Measurements from ENCODE around the gene GNA12. TPM values are rescaled to one million over a fixed set of nuclear protein-coding genes. Genes with fewer than 3 reads are reported as not detected.

The GNA12 gene
- total RNA-seq, 1 experiment from 2014 or later = 36.2 TPM

DNA sequence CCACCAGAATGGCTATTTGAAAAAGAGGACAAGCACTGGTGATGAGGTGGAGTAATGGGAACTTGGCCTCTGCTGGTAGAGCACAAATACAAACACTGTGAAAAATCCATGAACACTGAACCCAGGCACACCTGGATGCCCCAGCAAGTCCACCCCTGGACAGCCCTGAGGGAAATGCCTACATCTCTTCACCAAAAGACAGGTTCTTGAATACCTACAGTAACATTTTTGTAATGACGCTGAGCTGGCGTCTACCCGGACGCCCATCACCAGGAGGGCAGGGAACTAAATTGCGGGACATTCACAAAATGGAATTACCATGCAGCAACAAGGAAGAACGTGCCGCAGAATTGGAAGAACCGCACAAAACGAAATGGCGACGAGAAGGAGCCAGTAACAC is 70.5 kb downstream of the GNA12 start:
- peaks cover 8% of the 10 kb centered on the region for H3K4me1 Mint-ChIP-seq (ENCODE audit: insufficient read depth, unreplicated experiment)
- POLR2A ChIA-PET = no interaction called here
- no peaks in the 10 kb centered on the region for H3K27me3 Mint-ChIP-seq (ENCODE audit: insufficient read depth, unreplicated experiment)
- H3K36me3 Mint-ChIP-seq (ENCODE audit: insufficient read depth, unreplicated experiment) = peaks cover 15% of the 10 kb centered on the region
- intact Hi-C loops (cut with micrococcal nuclease) = no loop called here
- no peak for DNase-seq (ENCODE audit: unreplicated experiment)
- H3K9me3 Mint-ChIP-seq (ENCODE audit: unreplicated experiment) = no peaks in the 10 kb centered on the region
- H3K27ac Mint-ChIP-seq (ENCODE audit: low read depth, unreplicated experiment) = no peak overlapping the region
- no TSS peak for BruUV-seq (replicated peaks)
- CTCF ChIA-PET = no interaction called here
- TF ChIP-seq CTCF (IDR thresholded peaks at IDR 0.05; ENCODE audit: unreplicated experiment) = no peak
- no peak overlapping the region for H3K4me3 Mint-ChIP-seq (ENCODE audit: unreplicated experiment)

DNA sequence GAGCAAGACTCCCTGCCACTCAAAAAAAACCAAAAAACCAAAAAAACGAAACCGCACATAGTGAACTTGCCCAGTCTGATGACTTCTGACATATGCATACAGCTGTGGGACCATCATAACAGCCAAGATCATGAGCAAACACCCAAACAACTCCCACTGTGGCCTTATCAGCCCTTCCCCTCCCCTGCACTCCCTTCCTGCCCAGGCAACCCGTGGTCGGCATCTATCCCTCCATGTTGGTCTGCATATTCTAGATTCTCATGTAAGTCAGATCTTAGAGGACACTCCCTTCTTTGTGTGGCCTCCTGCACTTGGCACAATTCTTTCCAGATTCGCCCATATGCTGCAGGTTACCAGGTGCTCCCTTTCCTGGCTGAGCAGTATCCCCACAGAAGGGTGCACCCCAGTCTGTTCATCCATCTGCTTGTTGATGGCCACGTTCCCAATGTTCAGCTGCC is 72.8 kb downstream of the GNA12 start:
- CTCF ChIA-PET = no interaction called here
- Mint-ChIP-seq H3K36me3 (ENCODE audit: insufficient read depth, unreplicated experiment) (peaks cover 13% of the 10 kb centered on the region), H3K27ac (ENCODE audit: low read depth, unreplicated experiment) (no peak overlapping the region), H3K27me3 (ENCODE audit: insufficient read depth, unreplicated experiment) (no peaks in the 10 kb centered on the region), H3K4me3 (ENCODE audit: unreplicated experiment) (no peak overlapping the region), H3K4me1 (ENCODE audit: insufficient read depth, unreplicated experiment) (peaks cover 3% of the 10 kb centered on the region), H3K9me3 (ENCODE audit: unreplicated experiment) (no peaks in the 10 kb centered on the region)
- intact Hi-C loops (cut with micrococcal nuclease) = no loop called here
- POLR2A ChIA-PET = no interaction called here
- no peak for TF ChIP-seq CTCF (IDR thresholded peaks at IDR 0.05; ENCODE audit: unreplicated experiment)
- no TSS peak for BruUV-seq (replicated peaks)
- DNase-seq (ENCODE audit: unreplicated experiment) = no peak

- BruUV-seq (replicated peaks) = no TSS peak
- Mint-ChIP-seq H3K4me3 (ENCODE audit: unreplicated experiment) (no peak overlapping the region), H3K36me3 (ENCODE audit: insufficient read depth, unreplicated experiment) (peaks cover 9% of the 10 kb centered on the region), H3K4me1 (ENCODE audit: insufficient read depth, unreplicated experiment) (peaks cover 19% of the 10 kb centered on the region), H3K27me3 (ENCODE audit: insufficient read depth, unreplicated experiment) (no peaks in the 10 kb centered on the region), H3K9me3 (ENCODE audit: unreplicated experiment) (no peaks in the 10 kb centered on the region), H3K27ac (ENCODE audit: low read depth, unreplicated experiment) (no peak overlapping the region)
- intact Hi-C loops (cut with micrococcal nuclease) = no loop called here
- POLR2A ChIA-PET = no interaction called here
- CTCF ChIA-PET = interaction anchor here (0.6 kb wide), 1 partner anchor 100 kb away, joined by 3 read pairs; no protein-coding TSS in a partner anchor
- TF ChIP-seq CTCF (IDR thresholded peaks at IDR 0.05; ENCODE audit: unreplicated experiment) = no peak
- no peak for DNase-seq (ENCODE audit: unreplicated experiment)
These were observed 79.5 kb downstream of the GNA12 start for GRCh38 chr7:2764621-2765020.

GRCh38 chr7:2763597-2763996 is 80.5 kb downstream of the GNA12 start:
- DNase-seq (ENCODE audit: unreplicated experiment) = no peak
- CTCF ChIA-PET = interaction anchor here (0.6 to 1.2 kb wide), 3 partner anchors 54 to 993 kb away, joined by 3 to 4 read pairs (median 3); no protein-coding TSS in a partner anchor
- no TSS peak for BruUV-seq (replicated peaks)
- POLR2A ChIA-PET = interaction anchor here (0.6 to 1.5 kb wide), 4 partner anchors 10 to 58 kb away, joined by 3 to 6 read pairs (median 4); no protein-coding TSS in a partner anchor
- Mint-ChIP-seq H3K9me3 (ENCODE audit: unreplicated experiment) (no peaks in the 10 kb centered on the region), H3K4me1 (ENCODE audit: insufficient read depth, unreplicated experiment) (peaks cover 19% of the 10 kb centered on the region), H3K36me3 (ENCODE audit: insufficient read depth, unreplicated experiment) (peaks cover 9% of the 10 kb centered on the region), H3K4me3 (ENCODE audit: unreplicated experiment) (peak overlapping the region; percentile 51), H3K27me3 (ENCODE audit: insufficient read depth, unreplicated experiment) (no peaks in the 10 kb centered on the region), H3K27ac (ENCODE audit: low read depth, unreplicated experiment) (peak overlapping the region; percentile 74)
- no peak for TF ChIP-seq CTCF (IDR thresholded peaks at IDR 0.05; ENCODE audit: unreplicated experiment)
- intact Hi-C loops (cut with micrococcal nuclease) = no loop called here

Data from MCF 10A (cell line).